OCI-M1 (cell line): ENCODE data around the gene DTX4.
A peak's percentile ranks its signal among the peaks of the same experiment; 100 is the strongest.

ENCODE experiments used
- DNase-seq: peaks from one replicate; lab custom pipeline; 2025; lab: John Stamatoyannopoulos, UW

The DTX4 gene

DNA sequence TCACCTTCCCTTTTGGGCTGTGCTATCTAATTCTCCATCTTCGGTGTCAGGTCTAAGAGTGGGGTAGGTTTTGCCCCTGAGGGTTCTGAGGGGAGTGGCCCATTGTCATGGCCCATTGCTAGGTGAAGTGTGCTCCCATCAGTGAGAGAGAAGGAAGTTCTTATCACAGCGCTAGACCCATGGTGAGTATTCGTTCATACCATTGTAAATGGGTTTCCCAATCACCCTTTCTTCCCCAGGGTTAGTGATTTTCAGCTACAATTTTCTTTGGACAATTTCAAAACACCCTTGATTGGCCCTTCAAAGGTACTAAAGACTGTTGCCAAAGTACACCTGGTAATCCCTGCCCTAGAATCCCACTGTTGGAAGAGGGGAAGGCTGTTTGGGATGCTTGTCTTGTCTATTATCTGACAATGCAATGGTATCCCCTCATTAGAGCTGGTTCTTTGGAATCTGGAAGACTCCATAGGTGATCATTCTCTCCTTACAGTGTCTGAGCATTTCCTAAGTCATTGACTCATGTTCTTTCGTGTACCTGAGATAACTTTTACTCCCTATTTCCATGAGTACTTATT is 20.6 kb downstream of the DTX4 start:
- no peak for DNase-seq

DNA sequence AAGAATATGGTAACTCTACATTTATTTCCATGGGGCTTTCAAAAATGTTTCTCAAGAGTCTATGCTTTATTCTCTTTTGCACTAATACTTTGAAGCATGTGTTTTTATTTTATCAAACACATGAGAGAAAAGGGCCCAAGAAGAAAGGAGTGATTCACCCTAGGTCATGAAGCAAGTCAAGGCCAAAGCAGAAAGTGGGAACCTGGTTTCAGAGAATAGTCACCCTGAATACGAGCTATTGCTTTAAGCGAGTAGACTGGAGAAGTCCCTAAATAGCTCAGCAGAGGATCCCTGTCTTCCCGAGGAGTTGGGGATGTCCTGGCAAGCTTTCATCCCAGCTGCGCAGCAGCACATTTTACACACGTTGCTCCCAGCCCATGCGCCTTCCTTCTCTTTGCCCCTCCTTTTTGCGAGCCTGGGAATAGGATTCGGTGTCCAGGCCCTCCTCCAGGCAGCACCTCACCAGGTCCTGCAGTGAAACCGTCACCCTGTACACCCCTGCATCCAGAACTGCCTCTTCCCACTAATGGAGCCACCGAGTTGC is 21.7 kb downstream of the DTX4 start:
- DNase-seq, result no peak

DNA sequence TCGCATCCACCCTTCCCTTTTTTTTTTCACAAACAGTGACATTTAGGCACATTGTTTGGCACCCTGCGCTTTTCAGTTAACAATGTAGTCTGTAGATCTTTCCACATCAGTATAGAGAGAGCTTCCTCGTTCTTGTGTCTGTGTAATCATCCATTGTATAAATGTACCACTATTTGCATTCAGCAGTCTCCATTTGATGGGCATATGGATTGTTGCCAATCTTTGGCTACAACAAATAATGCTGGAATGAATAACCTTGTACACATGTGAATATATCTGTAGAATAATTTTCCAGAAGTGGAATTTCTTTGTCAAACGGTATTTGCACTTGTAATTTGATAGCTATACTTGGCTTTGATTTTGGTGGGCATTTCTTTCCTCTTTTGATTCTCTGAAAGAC is 23.7 kb downstream of the DTX4 start:
- no peak for DNase-seq

DNA sequence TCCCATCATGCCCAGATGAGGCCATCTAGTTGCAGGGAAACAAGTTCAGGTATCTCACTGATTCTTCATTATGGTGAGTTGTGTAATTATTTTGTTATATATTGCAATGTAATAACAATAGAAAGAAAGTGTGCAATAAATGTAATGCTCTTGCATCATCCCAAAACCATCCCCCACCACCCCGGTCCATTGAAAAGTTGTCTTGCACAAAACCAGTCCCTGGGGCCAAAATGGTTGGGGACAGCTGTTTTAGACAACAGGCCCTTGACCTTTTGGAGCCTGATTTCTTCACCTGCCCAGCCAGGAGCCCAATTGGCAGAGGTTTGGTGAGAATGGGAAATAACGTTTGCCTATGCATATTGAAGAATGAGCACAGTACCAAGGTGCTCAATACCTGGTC is 24.8 kb downstream of the DTX4 start:
- DNase-seq, result no peak

DNA sequence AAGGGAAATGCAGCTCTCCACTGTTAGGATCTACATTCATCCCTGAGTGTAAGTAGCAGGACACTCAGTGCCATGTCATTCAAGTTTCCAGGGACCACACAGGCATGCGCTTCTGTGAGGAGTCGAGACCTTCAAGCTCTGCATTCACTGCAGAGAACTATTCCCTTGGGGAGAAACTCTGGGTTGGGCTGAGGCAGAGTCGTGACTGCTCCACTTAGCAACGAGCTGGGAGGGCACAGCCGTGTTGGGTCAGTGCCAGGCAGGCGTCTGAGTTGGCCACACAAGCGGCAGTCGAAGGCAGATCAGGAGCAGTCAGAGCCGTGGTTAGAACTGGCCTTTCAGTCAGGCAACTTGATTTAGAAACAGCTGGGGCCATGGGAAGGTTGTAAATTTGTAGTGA is 26.1 kb downstream of the DTX4 start:
- DNase-seq, result no peak

DNA sequence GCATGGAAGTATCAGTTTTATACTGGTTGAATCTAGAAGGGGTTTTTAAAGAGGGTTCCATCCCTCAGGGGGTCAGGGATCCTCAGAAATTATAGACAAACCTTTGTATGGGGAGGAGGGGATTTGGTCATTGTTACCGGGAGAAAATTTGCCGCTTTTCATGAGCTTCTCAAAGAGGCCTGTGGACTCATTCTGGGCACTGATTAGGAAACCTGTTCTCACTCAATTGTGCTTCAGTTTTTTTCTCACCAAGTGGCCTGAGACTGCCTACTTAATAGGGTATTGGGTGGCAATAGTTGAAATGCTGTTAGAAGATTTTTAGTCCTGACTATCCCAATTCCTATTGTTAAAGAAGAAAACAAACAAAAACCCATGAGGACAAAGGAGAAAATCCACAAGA is 26.8 kb downstream of the DTX4 start:
- no peak for DNase-seq

DNA sequence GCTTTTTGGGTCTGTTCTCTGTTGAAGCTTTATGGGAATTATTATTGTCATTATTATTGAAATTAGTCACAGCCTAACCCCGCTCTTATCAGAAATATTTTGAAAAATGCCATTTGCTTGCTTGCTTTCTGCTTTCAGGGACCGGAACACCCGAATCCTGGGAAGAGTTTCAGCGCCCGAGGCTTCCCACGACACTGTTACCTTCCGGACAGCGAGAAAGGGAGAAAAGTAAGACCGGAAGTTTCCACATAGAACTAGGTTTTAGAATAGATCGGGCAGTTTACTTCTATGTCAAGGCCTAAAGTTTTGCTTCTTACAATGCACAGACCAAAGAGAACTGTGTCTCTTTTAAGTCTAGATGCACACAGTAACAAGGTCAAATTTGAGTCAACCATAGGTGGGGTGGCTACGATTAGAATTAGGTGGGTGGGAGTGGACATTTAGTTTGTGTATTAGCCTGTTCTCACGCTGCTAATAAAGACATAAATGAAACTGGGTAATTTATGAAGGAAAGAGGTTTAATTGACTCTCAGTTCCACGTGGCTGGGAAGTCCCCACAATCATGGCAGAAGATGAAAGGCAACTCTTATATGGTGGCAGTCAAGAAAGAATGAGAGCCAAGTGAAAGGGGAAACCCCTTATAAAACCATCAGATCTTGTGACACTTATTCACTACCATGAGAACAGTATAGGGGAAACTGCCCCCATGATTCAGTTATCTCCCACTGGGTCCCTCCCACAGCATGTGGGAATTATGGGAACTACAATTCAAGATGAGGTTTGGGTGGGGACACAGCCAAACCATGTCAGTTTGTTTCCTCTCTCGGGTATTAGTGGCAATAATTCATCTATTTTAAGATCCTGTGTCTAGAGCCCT is 27.9 kb downstream of the DTX4 start:
- no peak for DNase-seq

DNA sequence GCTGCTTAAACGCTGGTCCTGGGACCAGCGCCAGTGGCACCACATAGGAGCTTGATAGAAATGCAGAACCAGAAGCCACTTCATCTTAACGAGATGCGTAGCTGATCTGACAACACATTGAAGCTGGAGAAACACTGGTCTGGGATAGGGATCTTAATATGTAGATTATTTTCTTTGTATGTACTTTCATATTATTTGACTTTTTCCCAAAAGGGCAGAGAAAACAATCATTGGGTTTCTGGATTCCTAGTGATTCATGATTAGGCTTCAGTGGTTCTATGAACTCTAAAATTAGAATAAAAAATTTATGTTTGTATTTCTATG is 28.5 kb downstream of the DTX4 start:
- DNase-seq, result no peak

DNA sequence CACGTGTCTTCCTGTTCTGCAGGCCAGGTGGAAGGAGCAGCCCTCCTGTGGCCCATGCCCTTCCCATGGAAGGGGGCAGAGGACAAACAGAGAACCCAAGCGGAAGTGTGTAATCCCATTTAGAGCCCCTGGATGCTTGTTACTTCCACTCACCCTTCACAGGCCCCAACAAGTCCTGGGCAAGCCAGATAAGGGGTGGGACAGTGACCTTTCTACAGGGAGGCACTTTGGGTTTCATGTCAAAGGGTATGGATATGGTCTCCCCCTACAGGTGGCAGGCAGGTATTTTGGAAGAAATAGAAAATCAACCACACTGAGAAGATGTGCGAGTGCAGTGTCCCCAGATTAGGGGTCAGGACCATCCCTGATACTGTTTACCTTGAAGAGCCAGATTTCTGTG is 29.4 kb downstream of the DTX4 start:
- DNase-seq, result no peak

DNA sequence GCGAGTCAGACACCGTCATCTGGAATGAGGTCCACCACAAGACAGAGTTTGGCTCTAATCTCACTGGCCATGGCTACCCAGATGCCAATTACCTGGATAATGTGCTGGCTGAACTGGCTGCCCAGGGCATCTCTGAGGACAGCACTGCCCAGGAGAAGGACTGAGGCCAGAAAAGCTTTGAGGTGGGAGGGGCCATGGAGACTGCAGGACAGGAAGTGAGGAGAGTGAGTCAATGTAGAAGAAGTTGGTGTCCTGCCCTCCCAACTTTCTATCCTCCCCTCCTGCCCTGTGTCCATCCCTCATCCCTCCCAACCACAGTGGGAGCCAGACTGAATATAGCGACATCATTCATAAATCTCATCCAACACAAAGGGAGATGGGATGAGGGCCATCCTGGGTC is 32.8 kb downstream of the DTX4 start:
- no peak for DNase-seq

DNA sequence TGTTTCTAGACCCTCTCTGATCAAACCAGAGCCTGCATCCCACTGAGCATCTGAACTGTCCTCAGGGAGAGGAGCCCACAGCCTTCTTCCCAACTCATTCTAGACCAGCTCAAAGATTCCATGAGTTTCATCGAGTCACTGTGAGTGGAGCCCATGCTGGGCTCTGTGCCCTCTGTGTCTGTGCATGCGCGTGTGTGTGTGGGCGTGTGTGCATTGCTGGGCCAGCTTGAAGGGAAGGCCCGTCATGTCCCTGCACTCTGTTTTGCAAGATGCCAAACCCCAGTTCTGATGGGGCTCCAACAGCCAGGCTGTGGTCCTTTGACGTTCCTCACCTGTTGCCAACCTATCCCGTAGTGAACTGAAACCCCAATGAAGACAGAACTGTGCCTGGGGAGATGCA is 33.7 kb downstream of the DTX4 start:
- DNase-seq, result no peak

DNA sequence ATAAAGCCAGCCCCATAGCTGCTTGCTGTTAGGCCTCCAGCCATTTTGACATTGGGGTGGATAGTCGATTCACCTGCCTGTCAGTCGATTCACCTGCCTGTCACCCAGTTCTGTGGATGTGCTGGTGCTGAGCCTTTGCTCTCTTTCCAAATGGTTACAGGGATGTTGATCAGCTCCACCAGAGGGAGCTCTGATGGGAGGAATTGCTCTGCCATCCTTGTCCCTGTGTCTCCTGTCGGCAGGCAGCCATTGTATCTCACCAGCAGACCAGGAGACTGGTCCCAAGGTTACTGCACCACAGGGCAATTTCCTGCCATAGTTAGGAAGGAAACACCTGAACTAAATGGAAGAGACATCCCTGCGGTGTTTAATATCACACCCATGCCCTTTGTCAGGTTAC is 34.7 kb downstream of the DTX4 start:
- DNase-seq, result peak; percentile 55

DNA sequence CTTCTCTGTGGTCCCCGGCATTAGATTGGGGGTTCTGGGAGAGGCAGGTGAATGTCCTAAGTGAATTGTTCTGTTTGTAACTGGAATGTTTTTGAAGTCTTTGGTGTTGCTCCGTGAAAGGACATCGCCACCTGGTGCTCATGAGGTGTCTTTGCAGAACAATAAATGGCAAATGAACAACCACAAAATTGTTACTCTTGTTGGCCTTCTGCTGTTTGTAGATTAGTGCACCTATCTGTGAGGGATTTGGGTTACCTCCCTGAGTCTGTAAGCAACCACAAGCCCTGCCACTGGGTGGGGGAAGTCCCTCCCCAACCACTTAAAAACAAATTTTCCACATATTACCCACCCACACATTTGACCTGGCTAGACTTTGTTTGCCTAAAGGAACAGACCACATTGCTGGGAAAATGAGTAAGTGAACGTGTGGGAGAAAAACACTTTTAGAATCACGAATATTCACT is 36.1 kb downstream of the DTX4 start:
- peak; percentile 59 for DNase-seq

DNA sequence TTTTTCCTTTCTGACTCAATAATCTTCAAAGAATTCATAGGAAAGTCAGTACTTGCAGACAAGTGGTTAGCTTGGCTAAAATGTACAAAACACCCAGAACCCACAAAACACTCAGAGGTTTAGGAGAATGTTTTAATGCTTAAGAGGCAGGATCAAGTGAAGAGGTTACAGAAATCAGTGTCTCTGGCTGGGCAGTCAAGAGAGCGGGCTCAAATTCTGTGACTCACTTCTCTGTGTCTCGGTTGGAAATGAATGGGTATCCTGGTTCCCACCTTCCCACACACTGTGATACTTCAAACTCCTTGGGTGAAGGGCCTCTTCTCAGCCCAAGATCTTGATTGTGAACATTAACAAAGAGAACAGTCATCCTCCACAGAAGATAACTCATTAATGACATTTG is 37.0 kb downstream of the DTX4 start:
- DNase-seq, result no peak

DNA sequence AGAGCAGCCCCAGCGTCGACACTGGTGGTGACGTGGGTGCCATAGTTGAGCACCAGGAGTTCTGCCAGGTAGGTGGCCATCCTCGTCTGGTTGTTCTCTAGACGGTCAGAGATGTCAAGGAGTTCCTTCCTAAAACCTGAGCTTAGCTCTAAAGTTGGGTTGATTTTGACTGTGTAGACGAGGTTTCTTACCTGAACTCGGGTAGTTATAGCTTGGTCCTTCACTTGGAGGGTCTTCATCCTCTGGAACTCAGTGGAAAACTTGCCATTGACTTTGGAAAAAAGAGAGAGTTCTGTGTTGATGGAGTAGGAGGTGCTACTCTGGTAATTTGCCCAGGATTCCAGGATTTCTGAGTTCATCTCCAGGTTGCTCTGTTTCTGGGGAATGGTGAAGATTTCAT is 40.3 kb downstream of the DTX4 start:
- DNase-seq, result no peak

DNA sequence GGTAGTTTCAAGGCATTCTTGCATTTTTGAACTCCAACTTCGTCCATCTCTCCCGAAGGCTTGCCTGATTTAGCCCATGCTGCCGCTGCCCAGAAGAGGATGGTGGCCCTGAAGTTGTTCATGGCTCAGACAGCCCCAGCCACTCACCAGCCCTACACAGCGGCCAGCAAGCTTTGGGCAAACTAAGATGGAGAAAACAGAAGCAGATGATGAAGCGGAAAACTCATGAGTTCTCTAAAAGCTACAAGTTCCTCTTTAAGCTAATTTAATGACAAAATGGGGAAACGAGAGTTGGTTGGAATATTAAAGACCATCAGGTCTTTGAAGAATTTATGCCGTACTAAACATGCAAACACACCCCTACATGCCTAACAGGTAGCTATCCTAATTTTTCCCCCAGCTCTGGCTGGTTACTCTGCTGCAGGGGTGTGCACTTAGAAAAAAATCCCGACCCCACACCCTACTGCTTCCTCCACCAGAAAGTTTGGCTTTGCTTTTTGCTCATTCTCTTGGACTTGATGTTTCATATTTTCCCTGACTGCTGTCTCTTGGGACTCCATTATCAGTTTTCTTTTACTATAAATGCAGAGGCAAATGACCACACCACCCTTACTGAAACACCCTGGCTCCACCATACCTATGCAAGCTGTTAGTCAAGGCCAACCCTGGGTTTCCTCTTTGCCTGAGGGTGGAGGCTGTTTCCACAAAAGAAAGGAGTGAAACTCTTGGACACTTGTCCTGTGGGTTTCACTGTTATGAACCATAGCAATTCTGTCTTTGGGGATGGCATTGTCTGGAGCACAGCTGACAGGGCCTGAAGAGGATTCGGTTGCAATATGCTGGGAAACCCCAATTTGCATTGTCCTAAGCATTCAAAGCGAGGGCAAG is 41.1 kb downstream of the DTX4 start, which contains the start of gene MPEG1:
MPEG1 (minus strand) TSS at position 184 of the 888 bp plus-strand sequence; CDS start at position 122, 62 bp downstream.
- DNase-seq, result no peak

DNA sequence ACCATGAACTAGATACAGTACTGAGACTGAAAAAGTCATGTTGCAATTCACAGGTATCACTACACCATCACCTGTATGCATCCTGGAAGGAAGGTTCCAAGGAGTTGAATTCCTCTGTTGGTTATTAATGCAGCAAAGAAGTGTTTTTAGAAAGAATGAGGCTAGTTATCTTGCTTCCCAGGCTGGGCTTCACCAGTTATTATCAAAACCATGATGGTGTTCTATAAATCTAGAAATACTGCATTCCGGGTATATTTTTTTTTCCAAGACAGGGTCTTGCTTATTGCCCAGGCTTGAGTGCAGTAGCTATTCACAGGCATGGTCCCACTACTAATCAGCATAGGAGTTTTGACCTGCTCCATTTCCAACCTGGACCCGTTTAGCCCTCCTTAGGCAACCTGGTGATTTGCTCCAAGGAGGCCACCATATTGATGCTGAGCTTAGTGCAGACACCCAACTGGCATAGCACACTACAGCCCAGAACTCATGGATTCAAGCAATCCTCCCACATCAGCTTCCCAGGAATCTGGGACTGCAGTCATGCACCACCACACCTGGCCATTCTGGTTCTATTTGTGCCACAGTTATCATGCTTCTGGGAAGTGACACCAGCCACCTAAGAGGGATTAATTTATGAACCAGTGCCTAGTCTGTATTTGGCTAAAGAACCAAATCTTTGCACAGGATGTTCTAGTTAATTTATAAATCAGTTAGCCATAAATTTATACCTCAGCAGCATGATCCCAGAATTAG is 42.4 kb downstream of the DTX4 start:
- no peak for DNase-seq

DNA sequence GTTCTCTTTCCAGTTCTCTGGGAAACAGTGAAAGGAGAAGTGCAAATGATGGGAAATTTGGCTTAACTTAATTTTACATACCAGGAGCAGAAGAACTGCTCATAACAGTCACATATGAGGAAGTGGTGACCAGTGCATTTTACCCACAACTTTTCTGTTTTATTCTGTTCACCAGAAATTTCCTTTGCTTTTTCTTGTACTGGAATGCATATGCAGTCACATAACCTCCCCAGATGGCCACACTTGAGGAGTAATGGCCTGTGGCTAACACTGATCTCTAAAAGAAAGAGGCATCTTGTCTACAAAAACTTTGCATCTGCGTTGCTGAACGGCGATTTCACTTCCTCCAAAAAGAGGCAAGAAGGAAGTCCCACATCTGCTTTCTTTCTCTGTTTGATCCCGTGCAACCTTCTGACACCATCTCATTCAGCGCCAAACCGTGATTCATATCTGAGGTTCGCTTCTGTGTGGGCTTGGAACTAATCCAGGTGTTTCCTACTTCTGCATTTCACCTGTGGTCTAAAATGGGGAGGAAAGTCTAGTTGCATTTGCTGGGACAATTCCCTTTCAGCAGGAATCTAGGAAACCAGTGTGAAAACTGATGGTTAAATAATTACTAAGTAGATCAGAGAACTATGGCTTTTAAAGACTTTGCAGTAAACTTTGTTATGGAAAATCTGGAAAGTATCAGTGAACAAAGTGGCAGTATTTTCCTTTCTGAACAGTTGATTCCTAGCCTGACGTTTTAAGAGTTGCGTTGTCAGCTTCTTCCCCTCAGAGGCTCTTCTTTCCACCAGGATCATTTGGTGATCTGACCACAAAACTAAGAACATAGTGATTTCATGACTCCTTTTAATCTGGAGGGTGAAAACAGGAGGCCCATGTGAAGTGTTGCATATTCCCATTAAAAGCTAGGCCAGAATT is 45.0 kb downstream of the DTX4 start:
- peak; percentile 71 for DNase-seq

DNA sequence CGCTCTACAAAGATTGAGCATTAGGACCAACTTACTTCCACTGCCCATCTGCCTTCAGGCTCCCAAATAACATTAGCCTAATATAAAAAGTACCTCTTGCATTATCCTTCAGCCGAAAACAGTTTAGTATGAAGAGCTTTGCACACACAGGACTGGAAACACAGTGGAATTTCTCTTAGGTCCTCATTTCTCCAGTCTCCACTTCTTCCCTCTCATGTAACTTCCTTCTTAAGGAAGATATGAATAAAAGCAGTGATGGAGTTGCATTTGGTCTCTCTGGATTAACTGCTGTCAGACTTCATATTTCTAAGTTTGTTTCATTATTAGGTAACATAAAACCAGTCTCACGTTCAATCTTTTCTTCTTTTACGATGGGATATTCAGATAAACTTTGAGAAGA is 46.4 kb downstream of the DTX4 start:
- no peak for DNase-seq

DNA sequence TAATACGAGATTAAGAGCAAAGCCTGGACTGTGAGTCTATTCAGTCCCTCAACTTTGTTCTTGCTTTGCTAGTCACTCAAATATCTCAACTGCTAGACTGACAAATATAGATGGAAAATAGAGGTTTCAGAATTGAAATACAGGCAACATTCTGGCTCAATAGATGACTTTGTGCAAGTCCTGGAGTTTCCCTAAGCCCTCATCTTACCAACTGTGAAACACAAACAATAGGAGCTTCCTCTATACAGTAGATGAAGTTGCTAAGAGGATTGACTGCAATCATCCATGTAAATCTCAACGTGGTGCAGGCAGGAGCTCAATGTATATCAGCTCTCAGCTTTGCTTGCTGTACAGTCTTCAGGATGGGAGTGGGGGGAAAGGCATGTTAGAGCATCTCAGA is 47.0 kb downstream of the DTX4 start:
- DNase-seq, result no peak

DNA sequence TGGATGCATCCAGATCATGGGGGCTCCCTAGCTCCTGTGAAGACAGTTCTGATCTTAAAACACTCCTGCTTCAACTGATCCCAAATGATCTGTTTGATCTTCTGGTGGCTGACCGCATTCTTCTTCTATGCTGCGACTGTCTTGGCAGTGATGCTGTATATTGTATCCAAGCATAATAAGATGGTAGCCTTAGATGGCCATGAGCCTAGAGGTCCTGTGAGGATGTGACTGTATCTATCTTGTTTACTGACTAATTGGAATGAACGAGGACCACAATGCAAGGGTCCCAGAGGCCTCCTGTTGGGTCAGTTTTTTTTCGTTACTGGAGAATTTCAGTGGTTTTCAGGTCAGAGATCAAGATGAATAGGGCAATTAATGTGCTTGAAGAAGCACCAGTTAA is 47.9 kb downstream of the DTX4 start:
- no peak for DNase-seq
